DND-41 (cell line): ENCODE data around the gene PTPRN2.
"Not testable (repeated sequence)": the region's sequence is repeated elsewhere in the genome, so short reads cannot be mapped to it uniquely, and the experiment has no call there.

ENCODE experiments used
- ATAC-seq: fragments of 200-7000 bp; cut with Tn5 transposase; 3 replicates; pipeline ENCODE4 v1.9.1; 2021; ENCODE audit warnings: low read depth; ENCODE audit not compliant: insufficient read depth
- DNase-seq: peaks from one replicate; pipeline ENCODE4 v3.0.0-alpha.2; 2020
- H2AFZ ChIP-seq: 2 replicates; pipeline ENCODE4 v1.6.0; 2012; ENCODE audit warnings: low read depth, low read length
- H3K27ac ChIP-seq: 2 replicates; pipeline ENCODE4 v1.5.1; 2012; ENCODE audit warnings: low read length, inconsistent platforms
- H3K27me3 ChIP-seq: fragments of 200-600 bp; sonication (generic); 2 replicates; pipeline ENCODE4 v1.6.0; 2012; ENCODE audit warnings: low read length, mild to moderate bottlenecking, inconsistent platforms; ENCODE audit not compliant: insufficient read depth, poor library complexity
- H3K36me3 ChIP-seq: 2 replicates; pipeline ENCODE4 v1.5.1; 2012; ENCODE audit warnings: low read length, inconsistent platforms; ENCODE audit not compliant: insufficient read depth
- H3K4me1 ChIP-seq: 2 replicates; pipeline ENCODE4 v1.5.1; 2012; ENCODE audit warnings: mild to moderate bottlenecking, low read length; ENCODE audit not compliant: insufficient read depth
- H3K4me2 ChIP-seq: 2 replicates; pipeline ENCODE4 v1.6.0; 2012; ENCODE audit warnings: mild to moderate bottlenecking, moderate library complexity, low read length, inconsistent platforms; ENCODE audit not compliant: insufficient read depth
- H3K4me3 ChIP-seq, 2 experiments: fragments of 200-600 bp in 1 of 2; shearing (Covaris generic) in 1 of 2; 2 replicates each; pipeline ENCODE4 v1.5.1; 2012 to 2016; ENCODE audit warnings: inconsistent platforms in 2 of 2, low read length in 2 of 2, mild to moderate bottlenecking in 2 of 2, low read depth in 1 of 2, moderate library complexity in 1 of 2
- H3K79me2 ChIP-seq: 2 replicates; pipeline ENCODE4 v1.6.0; 2012; ENCODE audit warnings: low read length, inconsistent platforms; ENCODE audit not compliant: insufficient read depth
- H3K9ac ChIP-seq: 2 replicates; pipeline ENCODE4 v1.6.0; 2012; ENCODE audit warnings: low read depth, mild to moderate bottlenecking, inconsistent platforms, low read length, moderate library complexity
- H3K9me3 ChIP-seq: 2 replicates; pipeline ENCODE4 v1.5.1; 2012; ENCODE audit warnings: low read length, moderate library complexity, mild to moderate bottlenecking, inconsistent platforms; ENCODE audit not compliant: insufficient read depth, severe bottlenecking
- H4K20me1 ChIP-seq: 2 replicates; pipeline ENCODE4 v1.6.0; 2012; ENCODE audit warnings: low read length; ENCODE audit not compliant: insufficient read depth
- EZH2 ChIP-seq: IDR thresholded peaks from 3 replicates; pipeline ENCODE4 v1.6.1; 2012; ENCODE audit warnings: borderline replicate concordance, low read depth, mild to moderate bottlenecking, moderate library complexity, low read length, inconsistent platforms; ENCODE audit not compliant: severe bottlenecking
- TF ChIP-seq, protein P1 (sequence below): IDR thresholded peaks from 2 replicates; pipeline ENCODE4 v1.5.1; 2012; ENCODE audit warnings: borderline replicate concordance, low read length, moderate library complexity, mild to moderate bottlenecking; ENCODE audit not compliant: poor library complexity, severe bottlenecking; ENCODE audit errors: extremely low read depth

The PTPRN2 gene

DNA sequence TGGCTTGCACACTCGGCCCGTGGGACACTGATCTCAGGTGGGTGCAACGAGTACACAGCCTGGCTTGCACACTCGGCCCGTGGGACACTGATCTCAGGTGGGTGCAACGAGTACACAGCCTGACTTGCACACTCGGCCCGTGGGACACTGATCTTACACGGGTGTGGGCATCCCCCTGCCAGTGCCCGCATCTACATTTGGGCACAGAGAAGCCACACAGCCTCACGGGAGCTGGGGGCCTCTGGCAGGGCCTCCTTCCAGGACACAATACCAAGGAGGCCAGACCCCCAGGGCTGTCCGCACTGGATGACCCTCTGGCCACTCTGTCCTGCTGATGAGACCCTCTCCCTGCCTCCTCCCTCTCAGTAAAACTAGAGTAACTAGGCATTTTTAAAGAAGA is 920.4 kb downstream of the PTPRN2 start:
- peaks cover 93% of the 10 kb centered on the region for H3K79me2 ChIP-seq
- DNase-seq (no peak), ATAC-seq (no peak)
- peaks cover 49% of the 10 kb centered on the region for H3K36me3 ChIP-seq
- H3K4me2 ChIP-seq = peak overlapping the region; percentile 65; the same call in 1 of the 2 replicates
- TF ChIP-seq, protein P1, sequence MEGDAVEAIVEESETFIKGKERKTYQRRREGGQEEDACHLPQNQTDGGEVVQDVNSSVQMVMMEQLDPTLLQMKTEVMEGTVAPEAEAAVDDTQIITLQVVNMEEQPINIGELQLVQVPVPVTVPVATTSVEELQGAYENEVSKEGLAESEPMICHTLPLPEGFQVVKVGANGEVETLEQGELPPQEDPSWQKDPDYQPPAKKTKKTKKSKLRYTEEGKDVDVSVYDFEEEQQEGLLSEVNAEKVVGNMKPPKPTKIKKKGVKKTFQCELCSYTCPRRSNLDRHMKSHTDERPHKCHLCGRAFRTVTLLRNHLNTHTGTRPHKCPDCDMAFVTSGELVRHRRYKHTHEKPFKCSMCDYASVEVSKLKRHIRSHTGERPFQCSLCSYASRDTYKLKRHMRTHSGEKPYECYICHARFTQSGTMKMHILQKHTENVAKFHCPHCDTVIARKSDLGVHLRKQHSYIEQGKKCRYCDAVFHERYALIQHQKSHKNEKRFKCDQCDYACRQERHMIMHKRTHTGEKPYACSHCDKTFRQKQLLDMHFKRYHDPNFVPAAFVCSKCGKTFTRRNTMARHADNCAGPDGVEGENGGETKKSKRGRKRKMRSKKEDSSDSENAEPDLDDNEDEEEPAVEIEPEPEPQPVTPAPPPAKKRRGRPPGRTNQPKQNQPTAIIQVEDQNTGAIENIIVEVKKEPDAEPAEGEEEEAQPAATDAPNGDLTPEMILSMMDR = no peak
- TF ChIP-seq EZH2 = no peak
- H3K27me3 ChIP-seq = no peaks in the 10 kb centered on the region
- no peak overlapping the region for H2AFZ ChIP-seq
- H3K4me3 ChIP-seq = no peak overlapping the region; a peak in 1 of 4 replicates
- no peaks in the 10 kb centered on the region for H3K9me3 ChIP-seq
- peak overlapping the region; percentile 68 for H3K9ac ChIP-seq
- 0 out of 2 replicates have a peak, but pooled peaks cover 5% of the 10 kb centered on the region for H4K20me1 ChIP-seq
- peaks cover 91% of the 10 kb centered on the region for H3K4me1 ChIP-seq
- H3K27ac ChIP-seq = peak overlapping the region; percentile 98

DNA sequence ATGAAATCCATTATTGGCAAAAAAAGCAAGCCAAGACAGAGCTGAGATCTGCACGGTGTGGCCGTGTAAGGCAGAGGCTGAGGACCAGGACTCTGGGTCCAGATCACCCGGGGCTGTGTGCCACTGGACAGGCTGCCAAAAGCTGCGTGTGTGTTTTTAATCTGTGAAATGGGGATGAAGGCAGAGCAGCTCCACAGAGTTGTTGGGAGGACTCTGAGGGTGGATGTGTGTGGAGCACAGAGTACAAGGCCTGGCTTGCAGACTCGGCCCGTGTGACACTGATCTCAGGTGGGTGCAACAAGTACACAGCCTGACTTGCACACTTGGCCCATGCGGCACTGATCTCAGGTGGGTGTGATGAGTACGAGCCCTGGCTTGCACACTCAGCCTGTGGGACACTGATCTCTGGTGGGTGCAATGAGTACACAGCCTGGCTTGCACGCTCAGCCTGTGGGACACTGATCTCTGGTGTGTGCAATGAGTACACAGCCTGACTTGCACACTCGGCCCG is 921.0 kb downstream of the PTPRN2 start:
- ATAC-seq (no peak), DNase-seq (no peak)
- no peaks in the 10 kb centered on the region for H3K27me3 ChIP-seq
- H3K9me3 ChIP-seq = no peaks in the 10 kb centered on the region
- H3K79me2 ChIP-seq = peaks cover 93% of the 10 kb centered on the region
- no peak for TF ChIP-seq EZH2
- TF ChIP-seq, protein P1 = no peak
- no peak overlapping the region for H2AFZ ChIP-seq
- no peak overlapping the region for H3K4me3 ChIP-seq
- peaks cover 5% of the 10 kb centered on the region; the same call in 1 of the 2 replicates for H4K20me1 ChIP-seq
- H3K36me3 ChIP-seq = peaks cover 50% of the 10 kb centered on the region
- H3K9ac ChIP-seq = peak overlapping the region; percentile 1; the same call in 1 of the 2 replicates
- H3K4me1 ChIP-seq = peaks cover 91% of the 10 kb centered on the region
- H3K27ac ChIP-seq = peak overlapping the region; percentile 88
- H3K4me2 ChIP-seq = no peak overlapping the region

DNA sequence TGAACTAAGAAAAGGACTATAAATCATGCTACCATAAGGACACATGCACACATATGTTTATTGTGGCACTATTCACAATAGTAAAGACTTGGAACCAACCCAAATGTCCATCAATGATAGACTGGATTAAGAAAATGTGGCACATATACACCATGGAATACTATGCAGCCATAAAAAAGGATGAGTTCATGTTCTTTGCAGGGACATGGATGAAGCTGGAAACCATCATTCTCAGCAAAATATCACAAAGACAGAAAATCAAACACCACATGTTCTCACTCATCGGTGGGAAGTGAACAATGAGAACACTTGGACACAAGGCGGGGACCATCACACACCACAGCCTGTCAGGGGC is 922.0 kb downstream of the PTPRN2 start:
- H3K36me3 ChIP-seq = peaks cover 50% of the 10 kb centered on the region
- H3K4me3 ChIP-seq, H3K27me3 ChIP-seq, H3K4me2 ChIP-seq, H3K9me3 ChIP-seq, ATAC-seq, H2AFZ ChIP-seq, H3K9ac ChIP-seq, H4K20me1 ChIP-seq, DNase-seq: not testable (repeated sequence)
- H3K79me2 ChIP-seq = peaks cover 91% of the 10 kb centered on the region
- H3K27ac ChIP-seq = peak overlapping the region; percentile 89
- H3K4me1 ChIP-seq = peaks cover 91% of the 10 kb centered on the region

GRCh38 chr7:157664871-157665633 is 922.6 kb downstream of the PTPRN2 start:
- peaks cover 91% of the 10 kb centered on the region for H3K79me2 ChIP-seq
- H3K4me3 ChIP-seq = no peak overlapping the region
- peaks cover 5% of the 10 kb centered on the region; the same call in 1 of the 2 replicates for H4K20me1 ChIP-seq
- DNase-seq (no peak), ATAC-seq (no peak)
- H3K36me3 ChIP-seq = peaks cover 50% of the 10 kb centered on the region
- no peak for TF ChIP-seq EZH2
- TF ChIP-seq, protein P1 = no peak
- peaks cover 91% of the 10 kb centered on the region for H3K4me1 ChIP-seq
- H3K27me3 ChIP-seq = no peaks in the 10 kb centered on the region
- H2AFZ ChIP-seq = no peak overlapping the region
- H3K9ac ChIP-seq = peak overlapping the region; percentile 13; the same call in 1 of the 2 replicates
- no peak overlapping the region for H3K4me2 ChIP-seq
- H3K27ac ChIP-seq = peak overlapping the region; percentile 89
- H3K9me3 ChIP-seq = no peaks in the 10 kb centered on the region
